Duodenal mucosa (tissue), 2 donors: ENCODE results near the gene SLC2A9.
"Not testable (repeated sequence)": the region's sequence is repeated elsewhere in the genome, so short reads cannot be mapped to it uniquely, and the experiment has no call there.

Experiments
- H3K27ac ChIP-seq: one replicate; pipeline ENCODE4 v1.7.0; 2013; ENCODE audit warnings: low read depth, low read length
- H3K27me3 ChIP-seq, 2 donors: one replicate each; pipeline ENCODE4 v1.7.0; 2013; ENCODE audit warnings: low read length in 2 of 2, control low read depth in 1 of 2; ENCODE audit not compliant: insufficient read depth in 2 of 2, control insufficient read depth in 1 of 2
- H3K36me3 ChIP-seq, 2 donors: one replicate each; pipeline ENCODE4 v1.7.0; 2013; ENCODE audit warnings: low read length in 2 of 2, control low read depth in 1 of 2; ENCODE audit not compliant: insufficient read depth in 2 of 2, control insufficient read depth in 1 of 2
- H3K4me1 ChIP-seq, 2 donors: one replicate each; pipeline ENCODE4 v1.7.0; 2013; ENCODE audit warnings: low read length in 2 of 2, control low read depth in 1 of 2; ENCODE audit not compliant: insufficient read depth in 2 of 2, control insufficient read depth in 1 of 2
- H3K4me3 ChIP-seq, 2 donors: one replicate each; pipeline ENCODE4 v1.7.0; 2013; ENCODE audit warnings: low read length in 2 of 2, low read depth in 1 of 2
- H3K9ac ChIP-seq, 2 donors: one replicate each; pipeline ENCODE4 v1.7.0; 2013; ENCODE audit warnings: low read length in 2 of 2, low read depth in 1 of 2
- H3K9me3 ChIP-seq, 2 donors: one replicate each; pipeline ENCODE4 v1.7.0; 2013; ENCODE audit warnings: low read length in 2 of 2, control low read depth in 1 of 2; ENCODE audit not compliant: control insufficient read depth in 1 of 2

SLC2A9 gene

DNA sequence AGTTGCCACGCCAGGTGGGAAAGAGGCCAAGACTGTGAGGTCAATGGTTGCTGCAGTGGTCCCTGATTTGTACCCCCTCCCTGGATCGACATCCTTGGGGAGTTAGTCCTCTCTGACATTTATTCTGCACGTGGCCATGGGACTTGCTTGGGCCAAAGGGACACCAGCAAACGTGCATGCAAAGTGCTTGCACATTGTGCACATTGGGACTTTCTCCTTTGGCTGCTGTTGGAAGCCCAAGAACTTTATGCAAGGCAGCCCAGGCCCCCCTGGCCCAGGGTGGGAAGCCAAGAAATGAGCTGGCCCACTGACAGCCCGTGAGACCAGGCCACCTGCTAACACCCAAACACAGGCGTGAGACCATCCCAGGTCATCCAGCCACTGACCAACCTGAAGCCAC lies 38.1 kb downstream of the SLC2A9 start:
- Histone ChIP-seq H3K36me3 (peaks cover 5 to 35% of the 10 kb centered on the region in 2 donors), H3K27me3 (no peaks in the 10 kb centered on the region), H3K4me1 (peaks cover 0 to 4% of the 10 kb centered on the region in 2 donors), H3K4me3 (no peak overlapping the region), H3K9ac (no peak overlapping the region), H3K9me3 (peaks cover 0 to 2% of the 10 kb centered on the region in 2 donors), H3K27ac (no peak overlapping the region)

DNA sequence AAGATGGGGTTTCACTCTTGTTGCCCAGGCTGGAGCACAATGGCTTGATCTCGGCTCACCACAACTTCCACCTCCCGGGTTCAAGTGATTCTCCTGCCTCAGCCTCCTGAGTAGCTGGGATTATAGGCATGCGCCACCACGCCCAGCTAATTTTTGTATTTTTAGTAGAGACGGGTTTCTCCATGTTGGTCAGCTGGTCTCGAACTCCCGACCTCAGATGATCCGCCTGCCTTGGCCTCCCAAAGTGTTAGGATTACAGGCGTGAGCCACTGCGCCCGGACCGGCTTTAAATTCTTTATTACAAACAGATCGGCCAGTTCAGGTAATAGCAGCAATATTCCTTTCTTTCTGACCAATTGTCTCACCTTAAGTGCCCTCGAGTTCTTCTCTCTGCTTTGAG lies 39.4 kb downstream of the SLC2A9 start:
- peaks cover 5 to 41% of the 10 kb centered on the region in 2 donors for H3K36me3 ChIP-seq
- H3K9me3 ChIP-seq, H3K27ac ChIP-seq, H3K27me3 ChIP-seq, H3K4me3 ChIP-seq, H3K9ac ChIP-seq, H3K4me1 ChIP-seq: not testable (repeated sequence)

DNA sequence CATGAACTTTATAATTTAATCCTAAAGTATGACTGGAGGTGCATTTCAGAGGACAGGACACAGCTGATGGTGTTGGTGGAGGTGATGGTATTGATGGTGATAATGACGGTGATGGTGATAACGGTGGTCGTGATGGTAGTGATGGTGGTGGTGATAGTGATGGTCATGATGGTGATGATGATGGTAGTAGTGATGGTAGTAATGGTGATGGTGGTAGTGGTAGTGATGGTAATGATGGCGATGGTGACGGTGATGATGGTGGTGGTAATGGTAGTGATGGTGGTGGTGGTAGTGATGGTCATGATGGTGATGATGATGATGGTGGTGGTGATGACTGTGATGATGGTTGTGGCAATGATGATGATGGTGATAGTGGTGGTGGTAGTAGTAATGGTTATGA lies 40.4 kb downstream of the SLC2A9 start:
- Histone ChIP-seq H3K9ac (no peak overlapping the region), H3K27ac (no peak overlapping the region), H3K9me3 (no peaks in the 10 kb centered on the region), H3K4me3 (no peak overlapping the region), H3K4me1 (no peaks in the 10 kb centered on the region), H3K36me3 (peaks cover 5 to 41% of the 10 kb centered on the region in 2 donors), H3K27me3 (no peaks in the 10 kb centered on the region)

DNA sequence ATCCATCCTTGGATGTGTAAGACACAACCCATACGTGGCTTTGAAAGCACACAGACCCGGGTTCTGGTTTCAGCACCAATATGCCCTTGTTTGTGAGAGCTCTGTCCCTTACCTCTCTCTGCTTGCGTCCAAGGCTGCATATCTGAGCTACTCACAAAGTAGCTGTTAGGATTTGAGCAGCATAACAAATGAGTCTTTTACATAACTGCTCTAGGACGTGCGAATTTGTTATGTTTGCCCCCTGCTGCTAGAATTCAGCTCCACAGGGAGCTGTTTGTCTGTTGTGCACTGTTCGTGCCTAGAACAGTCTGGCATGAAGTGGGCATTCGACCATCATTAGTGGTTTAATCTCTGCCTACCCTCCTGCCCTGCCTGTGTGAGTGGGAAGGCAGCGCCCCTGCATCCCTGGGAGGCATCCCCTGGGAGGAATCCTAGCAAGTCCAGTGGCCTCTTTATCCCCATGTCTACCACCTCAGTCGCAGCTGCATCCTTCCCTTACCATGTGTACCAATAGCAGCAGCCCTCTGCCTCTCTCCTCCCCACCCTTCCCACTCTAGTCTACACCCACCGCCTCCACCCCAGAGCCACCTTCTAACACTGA lies 42.1 kb downstream of the SLC2A9 start:
- H3K4me3 ChIP-seq = no peak overlapping the region
- no peaks in the 10 kb centered on the region for H3K4me1 ChIP-seq
- no peaks in the 10 kb centered on the region for H3K9me3 ChIP-seq
- no peaks in the 10 kb centered on the region for H3K27me3 ChIP-seq
- no peak overlapping the region for H3K9ac ChIP-seq
- H3K27ac ChIP-seq = no peak overlapping the region
- peaks cover 3 to 25% of the 10 kb centered on the region in 2 donors for H3K36me3 ChIP-seq

DNA sequence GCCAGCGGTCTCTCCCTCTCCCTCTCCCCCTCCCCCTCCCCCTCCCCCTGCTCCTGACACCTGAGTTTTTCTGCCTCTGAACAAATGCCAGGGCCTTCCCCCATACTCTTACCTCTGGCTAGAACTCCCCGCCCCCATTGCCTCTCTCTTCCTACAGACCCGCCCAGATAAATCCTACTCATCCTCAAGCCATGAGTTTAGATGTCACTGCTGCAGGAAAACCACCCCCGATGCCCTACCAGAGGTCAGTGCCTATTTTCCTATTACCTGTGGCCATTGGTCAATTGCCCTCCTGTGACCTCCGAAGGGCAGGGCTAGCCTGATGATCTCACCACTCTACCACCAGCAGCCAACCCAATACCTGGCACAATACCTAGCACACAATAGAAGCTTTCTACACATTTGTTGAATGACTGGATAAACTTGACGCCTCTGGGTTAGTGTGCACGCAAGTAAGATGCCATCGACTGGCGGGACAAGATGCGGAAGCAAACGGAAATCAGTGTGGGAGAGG lies 43.7 kb downstream of the SLC2A9 start:
- Histone ChIP-seq H3K4me1 (no peaks in the 10 kb centered on the region), H3K27ac (no peak overlapping the region), H3K36me3 (peaks cover 0 to 25% of the 10 kb centered on the region in 2 donors), H3K9ac (no peak overlapping the region), H3K27me3 (no peaks in the 10 kb centered on the region), H3K4me3 (no peak overlapping the region), H3K9me3 (no peaks in the 10 kb centered on the region)

DNA sequence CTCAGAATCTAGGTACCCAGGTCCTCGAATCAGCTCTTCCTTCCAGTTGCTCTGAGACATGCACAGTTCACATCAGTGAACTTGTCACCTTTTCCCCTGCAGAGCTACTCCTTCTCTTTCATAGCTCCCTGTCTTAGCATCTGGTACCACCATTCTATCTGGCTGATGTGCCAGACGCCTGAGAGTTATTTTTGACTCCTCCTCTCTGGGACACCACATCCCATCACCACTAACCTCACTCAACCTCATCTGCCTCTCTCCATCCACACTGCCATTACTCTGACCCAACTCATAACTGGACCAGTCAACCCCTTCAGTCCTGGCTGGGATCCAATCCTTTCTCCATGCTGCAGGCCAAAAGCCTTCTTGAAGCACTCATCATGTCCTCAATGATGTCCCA lies 44.5 kb downstream of the SLC2A9 start:
- peaks cover 0 to 25% of the 10 kb centered on the region in 2 donors for H3K36me3 ChIP-seq
- no peak overlapping the region for H3K9ac ChIP-seq
- H3K9me3 ChIP-seq = no peaks in the 10 kb centered on the region
- H3K27me3 ChIP-seq = no peaks in the 10 kb centered on the region
- peaks cover 0 to 4% of the 10 kb centered on the region in 2 donors for H3K4me1 ChIP-seq
- no peak overlapping the region for H3K4me3 ChIP-seq
- H3K27ac ChIP-seq = no peak overlapping the region

DNA sequence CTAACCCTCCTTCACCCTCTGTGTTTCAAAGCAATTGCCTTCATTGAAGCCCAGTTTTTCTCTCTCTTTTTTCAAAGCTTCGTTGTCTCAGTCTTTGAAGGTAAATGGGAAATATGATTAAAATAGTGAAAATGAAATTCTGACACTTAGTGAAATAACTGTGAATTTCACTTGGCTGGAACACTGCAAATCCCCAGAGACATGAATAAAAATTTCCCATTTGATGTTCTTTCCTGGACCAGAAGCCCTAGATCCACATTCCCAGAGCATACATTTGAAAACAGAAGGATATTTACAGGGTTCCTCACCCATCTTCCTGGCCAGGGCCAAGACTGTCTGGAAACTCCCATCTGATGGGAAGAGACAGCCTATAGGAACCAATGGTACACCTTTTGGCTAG lies 45.0 kb downstream of the SLC2A9 start:
- no peak overlapping the region for H3K4me3 ChIP-seq
- H3K4me1 ChIP-seq = peaks cover 0 to 6% of the 10 kb centered on the region in 2 donors
- H3K36me3 ChIP-seq = peaks cover 0 to 25% of the 10 kb centered on the region in 2 donors
- H3K9me3 ChIP-seq = no peaks in the 10 kb centered on the region
- H3K27ac ChIP-seq = no peak overlapping the region
- no peak overlapping the region for H3K9ac ChIP-seq
- no peaks in the 10 kb centered on the region for H3K27me3 ChIP-seq

DNA sequence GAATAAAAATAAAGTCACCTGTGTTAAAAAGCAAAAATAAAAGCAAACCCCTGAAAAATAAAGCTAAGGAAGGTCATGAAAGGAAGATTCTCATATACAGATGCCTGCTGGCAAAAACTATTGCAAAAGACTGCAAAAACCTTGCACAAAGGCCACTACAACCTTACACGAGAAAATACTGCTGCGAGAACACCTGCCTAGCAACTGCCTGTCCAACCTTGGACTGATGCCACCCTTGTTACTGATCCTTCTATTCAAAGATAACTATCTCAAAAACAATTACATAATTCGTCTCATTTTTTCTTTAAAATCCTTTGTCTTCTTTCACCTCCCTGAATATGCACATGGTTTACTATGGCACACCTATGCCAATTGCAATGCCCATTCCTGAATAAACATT lies 49.6 kb downstream of the SLC2A9 start:
- Histone ChIP-seq H3K36me3 (peaks cover 0 to 5% of the 10 kb centered on the region in 2 donors), H3K9ac (no peak overlapping the region), H3K27ac (no peak overlapping the region), H3K4me3 (no peak overlapping the region), H3K9me3 (peaks cover 0 to 3% of the 10 kb centered on the region in 2 donors), H3K27me3 (no peaks in the 10 kb centered on the region), H3K4me1 (peaks cover 0 to 6% of the 10 kb centered on the region in 2 donors)

DNA sequence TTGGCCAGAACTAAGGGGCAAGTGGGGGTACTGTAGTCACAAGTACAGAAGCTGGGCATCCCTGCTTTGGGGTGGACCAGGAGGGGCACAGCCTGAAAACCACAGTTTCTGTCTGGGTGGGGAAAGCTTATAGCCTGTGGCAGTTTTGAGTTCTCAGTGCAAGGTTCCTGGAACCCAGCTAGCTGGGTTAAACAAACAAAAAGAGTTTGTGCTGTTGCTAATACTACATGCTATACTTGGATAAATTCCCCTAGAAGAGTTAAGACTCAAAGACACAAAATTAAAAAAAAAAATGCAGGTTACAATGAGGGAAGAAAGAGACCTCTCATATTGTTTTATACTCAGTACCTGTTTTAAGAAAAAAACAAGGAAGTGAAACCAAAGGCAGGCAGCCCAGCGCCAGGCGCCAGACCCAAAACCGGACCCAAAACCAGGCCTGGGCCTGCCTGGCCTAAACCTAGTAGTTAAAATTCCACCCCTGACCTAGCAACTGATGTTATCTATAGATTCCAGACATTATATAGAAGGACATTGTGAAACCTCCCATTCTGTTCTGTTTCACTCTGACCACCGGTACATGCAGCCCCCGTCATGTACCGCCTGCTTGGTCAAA lies 50.8 kb downstream of the SLC2A9 start:
- Histone ChIP-seq H3K27ac (no peak overlapping the region), H3K36me3 (peaks cover 0 to 5% of the 10 kb centered on the region in 2 donors), H3K9me3 (peaks cover 0 to 3% of the 10 kb centered on the region in 2 donors), H3K4me1 (peaks cover 0 to 6% of the 10 kb centered on the region in 2 donors), H3K4me3 (no peak overlapping the region), H3K9ac (no peak overlapping the region), H3K27me3 (no peaks in the 10 kb centered on the region)

DNA sequence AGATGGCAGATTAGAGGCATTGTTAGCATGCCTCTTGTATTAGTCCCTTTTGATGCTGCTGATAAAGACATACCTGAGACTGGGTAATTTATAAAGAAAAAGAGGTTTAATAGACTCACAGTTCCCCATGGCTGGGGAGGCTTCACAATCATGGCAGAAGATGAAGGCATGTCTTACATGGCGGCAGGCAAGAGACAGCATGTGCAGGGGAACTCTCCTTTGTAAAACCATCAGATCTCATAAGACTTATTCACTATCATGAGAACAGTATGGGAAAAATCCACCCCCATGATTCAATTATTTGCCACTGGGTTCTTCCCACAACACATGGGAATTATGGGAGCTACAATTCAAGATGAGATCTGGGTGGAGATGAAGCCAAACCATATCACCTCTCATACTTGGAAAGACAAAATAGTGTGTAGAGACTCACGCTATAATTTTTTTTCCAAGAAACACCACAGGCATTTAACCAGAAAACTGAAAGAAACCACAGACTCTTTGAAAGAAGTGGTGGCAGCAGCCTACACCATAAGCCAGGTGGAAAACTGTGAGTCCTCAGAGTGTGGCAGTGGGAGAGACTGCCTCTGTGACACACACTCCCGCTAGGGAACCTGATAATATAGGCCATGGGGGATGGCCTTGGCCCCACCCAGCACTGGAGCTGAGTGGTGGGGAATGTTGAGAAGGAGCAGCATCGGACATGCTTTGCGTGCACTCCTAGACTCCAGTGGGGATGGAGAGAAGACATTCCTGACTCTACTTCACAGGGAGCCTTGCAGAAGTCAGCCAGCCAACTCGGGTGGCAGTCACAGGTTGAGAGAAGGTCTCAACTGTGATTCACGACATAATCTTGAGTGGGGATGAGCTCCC lies 51.5 kb downstream of the SLC2A9 start:
- H3K27ac ChIP-seq = no peak overlapping the region

More for the DNA sequence above, 51.5 kb downstream of the SLC2A9 start:
- Histone ChIP-seq H3K4me3 (no peak overlapping the region), H3K36me3 (peaks cover 0 to 5% of the 10 kb centered on the region in 2 donors), H3K4me1 (peaks cover 0 to 6% of the 10 kb centered on the region in 2 donors), H3K27me3 (no peaks in the 10 kb centered on the region), H3K9me3 (peaks cover 0 to 3% of the 10 kb centered on the region in 2 donors), H3K9ac (no peak overlapping the region)
